HCT116 (cell line): Measurements from ENCODE around the gene DENND5A. TPM values are rescaled to one million over a fixed set of nuclear protein-coding genes. Genes with fewer than 3 reads are reported as not detected.

Experiments used
- ATAC-seq: fragments of 200-7000 bp; cut with Tn5 transposase; 2 replicates; pipeline ENCODE4 v1.9.1; 2020; ENCODE audit warnings: mild to moderate bottlenecking, moderate library complexity
- BruUV-seq: library from RNA; stranded (reverse); fragments of 400-500 nt; replicated peaks from 2 replicates; lab custom pipeline; 2021; lab: Mats Ljungman, UMichigan
- CTCF ChIA-PET: fragments of 300-600 bp; sonication (Branson Sonifier 250); formaldehyde crosslinking; loops from one replicate; lab custom pipeline; 2021; ENCODE audit warnings: antibody characterized with exemption; lab: Charles Lee
- POLR2A ChIA-PET: fragments of 300-600, 350-600 bp; sonication (Branson Sonifier 250); formaldehyde crosslinking; loops from one replicate; lab custom pipeline; 2021; ENCODE audit warnings: antibody characterized with exemption; lab: Charles Lee
- RAD21 ChIA-PET, 2 experiments: fragments of 300-600 bp; sonication (Branson Sonifier 250); formaldehyde crosslinking; loops; one replicate each; lab custom pipeline; 2023; ENCODE audit warnings: low total read pairs in 2 of 2; ENCODE audit not compliant: uncharacterized antibody in 2 of 2, unreplicated experiment in 2 of 2, low non-redundant PET in 1 of 2; lab: Charles Lee
- DNase-seq: peaks from one replicate; pipeline ENCODE4 v3.0.0-alpha.2; 2010; ENCODE audit warnings: low read depth, low spot score
- H2AFZ ChIP-seq: fragments of 200-600 bp; shearing (Covaris generic), sonication (generic); 2 replicates; pipeline ENCODE4 v1.6.1; 2017; ENCODE audit warnings: low read depth, mixed run types, mixed read lengths, antibody characterized with exemption, low read length; ENCODE audit not compliant: poor library complexity, severe bottlenecking
- H3K27ac ChIP-seq: 2 replicates; pipeline ENCODE4 v1.5.1; 2012; ENCODE audit warnings: low read depth, low read length
- H3K27me3 ChIP-seq: fragments of 200-600 bp; sonication (generic); 2 replicates; pipeline ENCODE4 v1.6.1; 2016; ENCODE audit warnings: mixed run types, low read length, mixed read lengths; ENCODE audit not compliant: insufficient read depth
- H3K36me3 ChIP-seq, 2 experiments: fragments of 200-500 bp in 1 of 2; fragments of 200-600 bp in 1 of 2; sonication (Bioruptor generic) in 1 of 2; sonication (generic) in 1 of 2; 2 replicates each; pipeline versions ENCODE4 v1.5.1 to v1.6.1; 2014 to 2016; ENCODE audit warnings: low read length in 2 of 2, inconsistent platforms in 1 of 2, mixed read lengths in 1 of 2, mixed run types in 1 of 2; ENCODE audit not compliant: insufficient read depth in 2 of 2, control insufficient read depth in 1 of 2
- H3K4me1 ChIP-seq, 2 experiments: fragments of 200-600 bp in 1 of 2; sonication (generic) in 1 of 2; 2 replicates each; pipeline versions ENCODE4 v1.5.1 to v1.6.1; 2012 to 2017; ENCODE audit warnings: low read length in 2 of 2, inconsistent platforms in 1 of 2, mild to moderate bottlenecking in 1 of 2, mixed read lengths in 1 of 2, mixed run types in 1 of 2, moderate library complexity in 1 of 2; ENCODE audit not compliant: insufficient read depth in 2 of 2, control insufficient read depth in 1 of 2
- H3K4me2 ChIP-seq: fragments of 200-600 bp; sonication (generic); 2 replicates; pipeline ENCODE4 v1.6.1; 2017; ENCODE audit warnings: mixed run types, low read length, mixed read lengths
- H3K4me3 ChIP-seq, 2 experiments: fragments of 200-600 bp in 1 of 2; sonication (generic) in 1 of 2; replicated peaks in 1 of 2; 2 replicates each; pipeline ENCODE4 v1.5.1; 2011 to 2016; ENCODE audit warnings: low read length in 2 of 2, control low read depth in 1 of 2, low read depth in 1 of 2, mild to moderate bottlenecking in 1 of 2, mixed read lengths in 1 of 2, mixed run types in 1 of 2
- H3K79me2 ChIP-seq: fragments of 200-600 bp; sonication (generic); 2 replicates; pipeline ENCODE4 v1.6.1; 2017; ENCODE audit warnings: mild to moderate bottlenecking, mixed run types, low read length, moderate library complexity, mixed read lengths; ENCODE audit not compliant: insufficient read depth
- H3K9ac ChIP-seq: fragments of 200-600 bp; sonication (generic); 2 replicates; pipeline ENCODE4 v1.6.1; 2016; ENCODE audit warnings: low read length, mixed read lengths
- H3K9me2 ChIP-seq: fragments of 200-600 bp; sonication (generic), shearing (Covaris generic); 2 replicates; pipeline ENCODE4 v1.6.1; 2017; ENCODE audit warnings: mixed run types, mild to moderate bottlenecking, moderate library complexity; ENCODE audit not compliant: insufficient read depth
- H3K9me3 ChIP-seq, 2 experiments: fragments of 200-500 bp in 1 of 2; fragments of 200-600 bp in 1 of 2; sonication (Bioruptor generic) in 1 of 2; sonication (generic) in 1 of 2; 2 replicates each; pipeline ENCODE4 v1.6.1; 2014 to 2017; ENCODE audit warnings: low read length in 2 of 2, mixed read lengths in 2 of 2, inconsistent platforms in 1 of 2, low read depth in 1 of 2, mild to moderate bottlenecking in 1 of 2, mixed run types in 1 of 2, moderate library complexity in 1 of 2; ENCODE audit not compliant: control insufficient read depth in 1 of 2, insufficient read depth in 1 of 2
- H4K20me1 ChIP-seq: fragments of 200-600 bp; sonication (generic), shearing (Covaris generic); 2 replicates; pipeline ENCODE4 v1.6.1; 2017; ENCODE audit warnings: mixed run types, mild to moderate bottlenecking, moderate library complexity; ENCODE audit not compliant: insufficient read depth
- ATF3 ChIP-seq: IDR thresholded peaks from 2 replicates; pipeline ENCODE4 v1.6.1; 2012
- CBX3 ChIP-seq: IDR thresholded peaks from 2 replicates; pipeline ENCODE4 v1.6.1; 2012; ENCODE audit warnings: low read depth
- CTCF ChIP-seq, 3 experiments: fragments of 200-600 bp in 1 of 3; sonication (generic) in 1 of 3; IDR thresholded peaks in 2 of 3; conservative IDR thresholded peaks in 1 of 3; 2 replicates each; pipeline ENCODE4 v1.5.1; 2012 to 2017; ENCODE audit warnings: low read depth in 2 of 3, low read length in 2 of 3, antibody characterized with exemption in 1 of 3, borderline replicate concordance in 1 of 3, control low read depth in 1 of 3, mild to moderate bottlenecking in 1 of 3, mixed read lengths in 1 of 3, mixed run types in 1 of 3, moderate library complexity in 1 of 3; ENCODE audit not compliant: insufficient read depth in 1 of 3
- EGR1 ChIP-seq: IDR thresholded peaks from 2 replicates; pipeline ENCODE4 v1.6.1; 2012; ENCODE audit warnings: low read depth
- ELF1 ChIP-seq: IDR thresholded peaks from 2 replicates; pipeline ENCODE4 v1.6.1; 2012; ENCODE audit warnings: low read depth, borderline replicate concordance
- EZH2 ChIP-seq: fragments of 200-600 bp; sonication (generic); IDR thresholded peaks from 2 replicates; pipeline ENCODE4 v1.6.1; 2017; ENCODE audit warnings: antibody characterized with exemption, mixed run types
- JUND ChIP-seq: IDR thresholded peaks from 2 replicates; pipeline ENCODE4 v1.6.1; 2012
- MAX ChIP-seq: IDR thresholded peaks from 2 replicates; pipeline ENCODE4 v1.6.1; 2012
- POLR2AphosphoS5 ChIP-seq: IDR thresholded peaks from 2 replicates; pipeline ENCODE4 v1.6.1; 2011; ENCODE audit warnings: mild to moderate bottlenecking, low read depth, low read length, moderate library complexity
- RAD21 ChIP-seq: IDR thresholded peaks from 2 replicates; pipeline ENCODE4 v1.6.1; 2012; ENCODE audit warnings: low read depth, mild to moderate bottlenecking
- SIN3A ChIP-seq: IDR thresholded peaks from 2 replicates; pipeline ENCODE4 v1.6.1; 2012; ENCODE audit warnings: low read depth
- YY1 ChIP-seq: IDR thresholded peaks from 2 replicates; pipeline ENCODE4 v1.6.1; 2011; ENCODE audit warnings: low read length, low read depth, moderate library complexity, mild to moderate bottlenecking; ENCODE audit not compliant: insufficient replicate concordance; ENCODE audit errors: extremely low read depth
- ZBTB33 ChIP-seq: IDR thresholded peaks from 2 replicates; pipeline ENCODE4 v1.6.1; 2011; ENCODE audit warnings: mild to moderate bottlenecking, low read length, moderate library complexity; ENCODE audit not compliant: insufficient replicate concordance; ENCODE audit errors: extremely low read depth
- ZFX ChIP-seq: fragments of 450-650 bp; IDR thresholded peaks from 2 replicates; pipeline ENCODE4 v1.6.1; 2017
- ZNF274 ChIP-seq: fragments of 200-500 bp; sonication (Bioruptor generic); IDR thresholded peaks from 2 replicates; pipeline ENCODE4 v1.6.1; 2014; ENCODE audit warnings: mild to moderate bottlenecking, low read depth, low read length, inconsistent platforms
- intact Hi-C: fragments of 100-400 bp; cut with micrococcal nuclease; formaldehyde crosslinking; loops from 2 replicates; pipeline ENCODE4 v1.10.0; 2022
- total RNA-seq: library from RNA; stranded (reverse); gene quantifications from one replicate; pipeline ENCODE4 v1.2.1, GENCODE V29; 2021; ENCODE audit not compliant: unreplicated experiment

DENND5A gene
- total RNA-seq, 1 experiment from 2014 or later: 48.6 TPM

GRCh38 chr11:9280655-9281301 lies 15.6 kb upstream of the DENND5A start:
- no peak overlapping the region for H3K4me3 ChIP-seq
- H4K20me1 ChIP-seq: no peaks in the 10 kb centered on the region
- ChIA-PET CTCF (interaction anchor here (1.0 kb wide), 1 partner anchor 34 kb away, joined by 3 read pairs; the partner anchor contains the start of gene TMEM41B), RAD21 (interaction anchor here in 1 of 2 experiments (0.5 to 0.6 kb wide), 2 partner anchors 45 to 477 kb away, joined by 3 read pairs; no protein-coding TSS in a partner anchor), POLR2A (interaction anchor here (1.3 kb wide), 1 partner anchor 180 kb away, joined by 3 read pairs; the partner anchor contains the start of gene ZNF143)
- no peak for DNase-seq
- H3K27me3 ChIP-seq: no peaks in the 10 kb centered on the region
- no peaks in the 10 kb centered on the region for H3K9me2 ChIP-seq
- H3K4me2 ChIP-seq: no peak overlapping the region
- peaks cover 6 to 10% of the 10 kb centered on the region in 2 experiments for H3K36me3 ChIP-seq
- intact Hi-C loops: loop anchor here (10.0 kb wide), 1 partner anchor 134 kb away; no protein-coding TSS in a partner anchor
- H3K79me2 ChIP-seq: no peaks in the 10 kb centered on the region
- no peak overlapping the region for H2AFZ ChIP-seq
- no peak overlapping the region for H3K9ac ChIP-seq
- ATAC-seq: no peak
- H3K4me1 ChIP-seq: peaks cover 0 to 5% of the 10 kb centered on the region in 2 experiments; a peak in 2 of 4 replicates
- TF ChIP-seq JUND: no peak
- TF ChIP-seq CTCF (IDR thresholded peaks at IDR 0.05 in 2 of 3, conservative IDR thresholded peaks at IDR 0.05 in 1 of 3; ENCODE audit: borderline replicate concordance in 1 of 3, insufficient read depth in 1 of 3, low read depth in 2 of 3, low read length in 2 of 3): no peak
- no peak for TF ChIP-seq EZH2
- H3K9me3 ChIP-seq: no peaks in the 10 kb centered on the region
- no TSS peak for BruUV-seq
- H3K27ac ChIP-seq: no peak overlapping the region

DNA sequence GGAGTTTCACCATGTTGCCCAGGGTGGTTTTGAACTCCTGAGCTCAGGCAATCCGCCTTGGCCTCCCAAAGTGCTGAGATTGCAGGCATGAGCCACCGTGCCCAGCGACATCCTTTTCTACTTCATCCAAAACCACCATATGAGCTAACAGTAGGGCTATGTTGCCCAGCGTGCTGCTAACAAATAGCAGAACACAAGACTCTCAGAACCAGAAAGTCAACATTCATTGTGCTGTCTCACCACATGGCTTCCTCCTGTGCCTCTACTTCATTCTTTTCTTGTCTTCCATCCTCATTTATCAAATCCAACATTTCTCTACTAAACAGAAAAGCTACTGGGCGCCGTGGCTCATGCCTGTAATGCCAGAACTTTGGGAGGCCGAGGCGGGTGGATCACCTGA lies 12.0 kb upstream of the DENND5A start:
- intact Hi-C loops: loop anchor here (5.0 kb wide), 1 partner anchor 230 kb away; no protein-coding TSS in a partner anchor
- no peaks in the 10 kb centered on the region for H3K9me3 ChIP-seq
- no peak overlapping the region for H2AFZ ChIP-seq
- ChIA-PET CTCF (interaction anchor here (1.0 to 1.6 kb wide), 2 partner anchors 108 to 229 kb away, joined by 3 to 11 read pairs; no protein-coding TSS in a partner anchor), RAD21 (interaction anchor here in 1 of 2 experiments (1.8 kb wide), 1 partner anchor 229 kb away, joined by 9 read pairs; no protein-coding TSS in a partner anchor), POLR2A (no interaction called here)
- BruUV-seq: no TSS peak
- no peak for DNase-seq
- H3K4me1 ChIP-seq: peaks cover 0 to 5% of the 10 kb centered on the region in 2 experiments; a peak in 2 of 4 replicates
- ATAC-seq: no peak
- no peak overlapping the region for H3K4me3 ChIP-seq
- peaks cover 0 to 2% of the 10 kb centered on the region in 2 experiments; a peak in 3 of 4 replicates for H3K36me3 ChIP-seq
- H3K4me2 ChIP-seq: no peak overlapping the region
- H3K27me3 ChIP-seq: no peaks in the 10 kb centered on the region
- H3K9me2 ChIP-seq: no peaks in the 10 kb centered on the region
- H4K20me1 ChIP-seq: no peaks in the 10 kb centered on the region
- H3K9ac ChIP-seq: no peak overlapping the region
- H3K79me2 ChIP-seq: no peaks in the 10 kb centered on the region
- no peak overlapping the region for H3K27ac ChIP-seq
- TF ChIP-seq ATF3 (no peak), CBX3 (no peak), EGR1 (no peak), YY1 (no peak), ZBTB33 (no peak), ZFX (no peak), SIN3A (no peak), ZNF274 (no peak), MAX (no peak), POLR2AphosphoS5 (no peak), RAD21 (no peak), ELF1 (no peak)
